ENCODE data around the gene TEAD1.

Gene TEAD1

DNA sequence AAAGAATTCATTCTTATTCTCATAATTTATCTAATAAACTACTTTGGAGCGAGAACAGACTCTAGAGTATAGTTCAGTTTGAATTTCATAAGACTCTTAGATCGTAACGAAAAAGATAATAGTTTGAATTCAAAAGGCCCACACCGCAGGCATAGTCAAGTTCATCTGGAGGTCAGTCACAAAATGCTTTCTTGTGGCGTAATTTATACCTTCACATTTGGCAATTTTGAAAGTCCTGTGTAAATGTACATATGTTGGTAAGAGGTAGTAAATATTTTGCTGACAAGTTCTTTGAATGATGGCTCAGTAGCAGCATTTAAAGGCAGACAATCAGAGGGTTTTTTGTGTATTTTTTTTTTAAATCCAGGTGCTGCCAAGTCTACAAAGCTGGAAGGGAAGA is 88.1 kb downstream of the TEAD1 start:
- Mint-ChIP-seq H3K4me1 (ENCODE audit: low read depth) (no peaks in the 10 kb centered on the region), H3K9me3 (no peaks in the 10 kb centered on the region), H3K4me3 (no peak overlapping the region), H3K27me3 (peaks cover 13% of the 10 kb centered on the region), H3K36me3 (ENCODE audit: low read depth) (no peaks in the 10 kb centered on the region), H3K27ac (no peak overlapping the region)

DNA sequence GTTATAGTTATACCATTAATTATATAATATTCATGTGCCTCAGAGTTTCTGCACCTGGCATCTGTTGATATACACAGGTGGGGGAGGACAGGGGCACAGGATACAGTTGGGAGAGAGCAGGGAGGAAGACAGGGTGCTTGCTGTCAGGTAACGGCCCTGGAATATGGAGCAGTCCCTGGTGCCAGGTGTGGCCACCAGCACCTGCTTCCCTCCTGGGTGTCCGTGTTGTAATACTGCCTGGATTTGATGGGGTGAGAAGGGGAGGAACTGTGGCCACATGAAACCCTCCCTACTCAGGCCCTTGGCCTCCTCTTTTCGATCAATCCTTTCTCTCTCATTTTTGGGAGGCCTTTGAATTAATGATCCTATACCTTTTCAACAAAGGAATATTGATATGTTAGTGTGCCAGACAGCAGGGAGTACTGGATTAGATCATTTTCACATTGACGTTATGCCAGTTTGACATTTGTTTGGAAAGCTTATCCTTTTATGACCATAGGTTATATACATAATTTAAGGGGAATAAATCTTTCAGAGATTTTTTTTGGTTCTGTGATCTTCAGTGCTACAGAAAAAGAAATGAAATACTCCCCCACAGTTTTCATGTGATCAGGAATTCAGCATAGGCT is 88.6 kb downstream of the TEAD1 start:
- no peak overlapping the region for H3K4me3 Mint-ChIP-seq
- peaks cover 13% of the 10 kb centered on the region for H3K27me3 Mint-ChIP-seq
- no peak overlapping the region for H3K27ac Mint-ChIP-seq

DNA sequence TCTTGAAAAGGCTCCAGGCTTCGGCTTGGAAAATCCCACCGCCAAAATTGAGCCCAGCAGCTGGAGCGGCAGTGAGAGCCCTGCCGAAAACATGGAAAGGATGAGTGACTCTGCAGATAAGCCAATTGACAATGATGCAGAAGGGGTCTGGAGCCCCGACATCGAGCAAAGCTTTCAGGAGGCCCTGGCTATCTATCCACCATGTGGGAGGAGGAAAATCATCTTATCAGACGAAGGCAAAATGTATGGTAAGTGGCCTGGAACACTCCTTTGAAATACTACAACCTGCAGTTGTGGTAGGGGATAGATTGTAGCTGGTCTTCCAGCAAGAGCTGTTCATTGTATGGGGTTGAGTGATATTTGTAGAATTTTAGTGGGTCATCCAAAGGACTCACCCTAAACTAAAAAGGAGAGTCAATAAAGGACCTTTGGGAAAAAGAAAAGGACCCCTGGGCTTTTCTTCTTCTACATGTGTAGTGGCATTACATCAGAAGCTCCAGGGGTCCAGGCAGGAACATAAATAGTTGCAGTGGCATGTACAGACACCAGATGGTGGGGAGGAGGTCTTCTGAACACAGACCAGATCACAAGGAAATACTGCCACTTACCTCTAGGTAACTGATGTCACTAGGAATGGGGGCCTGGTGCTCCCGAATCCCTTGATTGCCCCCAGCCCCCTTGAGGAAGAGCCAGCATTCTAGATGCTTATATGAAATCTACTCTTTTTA is 90.1 kb downstream of the TEAD1 start:
- Mint-ChIP-seq H3K36me3 (ENCODE audit: low read depth) (no peaks in the 10 kb centered on the region), H3K4me3 (no peak overlapping the region), H3K27ac (no peak overlapping the region), H3K4me1 (ENCODE audit: low read depth) (no peaks in the 10 kb centered on the region), H3K27me3 (peaks cover 10% of the 10 kb centered on the region), H3K9me3 (no peaks in the 10 kb centered on the region)

More for the DNA sequence above, 88.6 kb downstream of the TEAD1 start:
- Mint-ChIP-seq H3K36me3 (ENCODE audit: low read depth) (no peaks in the 10 kb centered on the region), H3K4me1 (ENCODE audit: low read depth) (no peaks in the 10 kb centered on the region), H3K9me3 (no peaks in the 10 kb centered on the region)

DNA sequence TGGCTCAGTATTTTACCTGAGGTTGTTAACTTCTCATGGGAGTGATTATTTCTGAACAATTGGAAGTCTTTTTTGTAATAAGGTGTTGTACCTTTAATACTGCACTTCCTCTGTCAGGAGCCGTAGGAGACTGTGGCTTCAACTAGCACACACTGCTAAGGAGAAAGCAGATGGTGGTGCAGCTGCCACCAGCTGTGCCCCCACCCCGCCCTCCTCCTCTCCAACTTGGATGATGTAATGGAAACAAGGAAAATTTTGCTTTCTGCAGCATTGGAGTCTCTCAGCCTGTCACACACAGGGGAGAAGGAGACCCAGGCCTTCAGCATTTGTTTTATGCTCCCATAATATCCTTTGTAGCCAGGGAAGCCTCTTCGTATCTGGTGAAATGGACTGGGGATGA is 91.2 kb downstream of the TEAD1 start:
- Mint-ChIP-seq H3K27me3 (peaks cover 9% of the 10 kb centered on the region), H3K4me3 (no peak overlapping the region), H3K9me3 (no peaks in the 10 kb centered on the region), H3K36me3 (ENCODE audit: low read depth) (no peaks in the 10 kb centered on the region), H3K4me1 (ENCODE audit: low read depth) (no peaks in the 10 kb centered on the region), H3K27ac (no peak overlapping the region)

- H3K4me3 Mint-ChIP-seq: no peak overlapping the region
- no peak overlapping the region for H3K27ac Mint-ChIP-seq
- H3K36me3 Mint-ChIP-seq (ENCODE audit: low read depth): no peaks in the 10 kb centered on the region
- H3K9me3 Mint-ChIP-seq: no peaks in the 10 kb centered on the region
- peaks cover 9% of the 10 kb centered on the region for H3K27me3 Mint-ChIP-seq
- no peaks in the 10 kb centered on the region for H3K4me1 Mint-ChIP-seq (ENCODE audit: low read depth)
Measured at GRCh38 chr11:12767027-12767426, 92.8 kb downstream of the TEAD1 start.

DNA sequence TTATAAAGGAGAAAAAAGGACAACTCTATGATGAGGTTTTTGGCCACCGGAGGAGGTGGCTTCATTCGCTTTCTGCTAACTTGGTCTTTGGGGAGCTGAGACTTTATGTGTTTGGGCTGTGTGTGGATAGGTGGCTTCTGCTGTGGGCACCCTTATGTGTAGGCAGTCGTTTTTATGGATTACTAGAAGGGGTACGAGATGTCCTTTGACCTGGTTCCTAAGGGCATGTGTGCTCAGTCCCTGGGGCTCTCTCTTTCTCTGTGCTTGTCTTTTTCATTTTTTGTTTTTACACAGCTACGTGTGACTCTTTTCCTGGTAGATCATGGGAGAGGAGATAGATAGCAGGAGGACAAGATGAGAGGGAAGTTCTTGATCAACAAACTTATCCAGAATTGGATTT is 93.4 kb downstream of the TEAD1 start:
- H3K4me1 Mint-ChIP-seq (ENCODE audit: low read depth): no peaks in the 10 kb centered on the region
- H3K4me3 Mint-ChIP-seq: no peak overlapping the region
- no peaks in the 10 kb centered on the region for H3K9me3 Mint-ChIP-seq
- H3K27me3 Mint-ChIP-seq: peaks cover 9% of the 10 kb centered on the region
- no peaks in the 10 kb centered on the region for H3K36me3 Mint-ChIP-seq (ENCODE audit: low read depth)
- no peak overlapping the region for H3K27ac Mint-ChIP-seq

DNA sequence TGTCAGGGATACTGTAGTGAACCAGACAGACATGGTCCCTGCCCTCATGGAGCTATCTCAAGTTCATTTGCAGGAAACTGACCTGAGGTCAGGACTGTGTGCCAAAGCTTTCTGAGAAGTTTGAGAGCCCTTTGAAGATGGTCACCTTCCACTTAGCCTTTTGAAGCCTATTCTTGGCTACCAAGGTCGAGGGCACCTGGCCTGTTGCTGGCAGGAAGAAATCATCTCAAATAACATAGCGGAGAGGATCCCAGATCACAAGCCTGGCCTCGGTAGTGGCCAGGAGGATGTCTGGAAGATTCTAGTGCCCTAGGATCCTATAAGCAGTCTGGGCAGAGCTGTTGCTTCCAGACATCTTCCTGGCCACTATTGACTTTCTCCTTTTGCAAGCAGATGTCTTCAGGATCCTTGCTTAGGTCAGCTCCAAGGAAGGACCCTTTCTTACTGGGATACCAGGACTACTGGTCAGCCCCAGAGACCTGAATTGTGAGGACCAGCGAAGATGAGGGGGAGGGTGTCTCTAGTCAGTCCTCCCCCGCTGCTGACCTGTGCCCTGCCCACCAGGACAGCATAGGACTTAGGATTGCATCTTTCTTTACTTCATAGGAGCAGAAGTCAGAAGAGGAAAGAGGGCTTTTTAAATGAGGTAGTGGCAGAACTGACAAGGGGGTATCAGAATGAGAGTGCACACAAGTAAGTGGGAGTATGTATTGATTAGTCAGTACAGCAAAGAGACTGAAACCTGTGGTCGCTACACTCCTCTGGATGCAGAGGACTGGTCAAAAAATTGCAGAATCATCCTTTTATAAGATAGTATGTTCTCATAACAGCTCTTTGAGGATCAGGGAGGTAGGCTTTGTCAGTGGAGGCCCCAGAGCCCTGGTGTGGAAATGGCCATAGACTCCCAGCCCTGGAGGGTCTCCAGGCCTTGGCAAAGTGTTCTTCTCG is 94.8 kb downstream of the TEAD1 start:
- Mint-ChIP-seq H3K36me3 (ENCODE audit: low read depth) (no peaks in the 10 kb centered on the region), H3K4me1 (ENCODE audit: low read depth) (no peaks in the 10 kb centered on the region), H3K27ac (no peak overlapping the region), H3K27me3 (peaks cover 9% of the 10 kb centered on the region), H3K4me3 (no peak overlapping the region), H3K9me3 (no peaks in the 10 kb centered on the region)

GRCh38 chr11:12769834-12770345 is 95.7 kb downstream of the TEAD1 start:
- Mint-ChIP-seq H3K27me3 (peaks cover 6% of the 10 kb centered on the region), H3K9me3 (no peaks in the 10 kb centered on the region), H3K4me3 (no peak overlapping the region), H3K27ac (no peak overlapping the region), H3K36me3 (ENCODE audit: low read depth) (no peaks in the 10 kb centered on the region), H3K4me1 (ENCODE audit: low read depth) (no peaks in the 10 kb centered on the region)

- Mint-ChIP-seq H3K4me3 (no peak overlapping the region), H3K27me3 (peaks cover 6% of the 10 kb centered on the region), H3K4me1 (ENCODE audit: low read depth) (no peaks in the 10 kb centered on the region), H3K9me3 (no peaks in the 10 kb centered on the region), H3K27ac (no peak overlapping the region), H3K36me3 (ENCODE audit: low read depth) (no peaks in the 10 kb centered on the region)
Measured at GRCh38 chr11:12770435-12770834, 96.2 kb downstream of the TEAD1 start.

DNA sequence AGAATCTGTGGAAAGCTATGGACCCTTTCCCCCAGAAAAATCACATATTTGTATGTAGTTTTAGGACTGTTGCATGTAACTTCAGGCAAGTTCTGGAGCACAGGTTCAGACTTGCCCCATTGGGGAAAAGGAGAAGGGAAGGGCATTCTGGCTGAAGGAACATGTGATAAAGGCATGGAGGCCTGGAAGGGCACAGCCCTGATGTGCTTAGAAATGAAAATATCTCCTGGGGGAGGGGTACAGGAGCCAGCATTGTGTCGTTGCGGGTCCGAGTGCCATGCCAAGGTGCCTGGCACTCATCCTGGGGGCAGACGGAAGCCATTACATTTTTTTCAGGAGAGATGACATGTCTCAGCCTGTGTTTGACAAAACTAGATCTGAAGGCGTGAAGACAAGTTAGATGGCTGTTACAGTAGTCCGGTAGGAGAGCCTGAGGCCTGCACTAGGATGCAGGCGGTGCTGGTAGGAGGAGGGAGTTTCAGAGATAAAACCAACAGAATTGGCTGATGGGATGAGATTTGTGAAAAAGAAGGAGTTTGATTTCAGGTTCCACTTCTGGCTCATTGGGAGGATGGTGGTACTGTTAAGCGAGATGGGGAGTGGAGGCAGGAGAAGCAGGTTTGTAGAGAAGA is 96.9 kb downstream of the TEAD1 start:
- Mint-ChIP-seq H3K36me3 (ENCODE audit: low read depth) (no peaks in the 10 kb centered on the region), H3K27ac (no peak overlapping the region), H3K4me1 (ENCODE audit: low read depth) (no peaks in the 10 kb centered on the region), H3K27me3 (peaks cover 6% of the 10 kb centered on the region), H3K4me3 (no peak overlapping the region), H3K9me3 (no peaks in the 10 kb centered on the region)

- Mint-ChIP-seq H3K4me3 (no peak overlapping the region), H3K9me3 (no peaks in the 10 kb centered on the region), H3K36me3 (ENCODE audit: low read depth) (no peaks in the 10 kb centered on the region), H3K27ac (no peak overlapping the region), H3K4me1 (ENCODE audit: low read depth) (no peaks in the 10 kb centered on the region), H3K27me3 (peaks cover 6% of the 10 kb centered on the region)
Measured at GRCh38 chr11:12771875-12772274, 97.7 kb downstream of the TEAD1 start.

- Mint-ChIP-seq H3K36me3 (ENCODE audit: low read depth) (no peaks in the 10 kb centered on the region), H3K4me1 (ENCODE audit: low read depth) (no peaks in the 10 kb centered on the region), H3K27ac (no peak overlapping the region), H3K27me3 (peaks cover 7% of the 10 kb centered on the region), H3K4me3 (no peak overlapping the region), H3K9me3 (no peaks in the 10 kb centered on the region)
Measured at GRCh38 chr11:12772324-12772723, 98.1 kb downstream of the TEAD1 start.

DNA sequence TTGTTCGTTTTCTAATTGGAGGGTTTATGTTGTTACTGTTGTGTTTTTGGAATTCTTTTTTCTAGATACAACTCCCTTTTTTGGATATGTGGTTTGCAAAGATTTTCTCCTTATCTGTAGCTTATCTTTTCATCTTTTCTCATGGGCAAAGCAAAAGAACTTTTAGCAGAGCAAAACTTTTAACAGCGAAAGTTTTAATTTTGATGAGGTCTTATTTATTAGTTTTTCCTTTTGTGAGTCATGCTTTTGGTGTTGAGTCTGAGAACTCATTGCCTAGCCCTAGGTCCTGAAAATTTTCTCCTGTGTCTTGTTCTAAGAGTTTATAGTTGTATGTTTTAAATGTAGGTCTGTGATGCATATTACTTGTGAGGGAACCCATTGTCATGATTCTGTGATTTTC is 99.4 kb downstream of the TEAD1 start:
- H3K36me3 Mint-ChIP-seq (ENCODE audit: low read depth): no peaks in the 10 kb centered on the region
- H3K4me1 Mint-ChIP-seq (ENCODE audit: low read depth): no peaks in the 10 kb centered on the region
- H3K27me3 Mint-ChIP-seq: peaks cover 11% of the 10 kb centered on the region
- no peaks in the 10 kb centered on the region for H3K9me3 Mint-ChIP-seq
- no peak overlapping the region for H3K4me3 Mint-ChIP-seq
- H3K27ac Mint-ChIP-seq: no peak overlapping the region

DNA sequence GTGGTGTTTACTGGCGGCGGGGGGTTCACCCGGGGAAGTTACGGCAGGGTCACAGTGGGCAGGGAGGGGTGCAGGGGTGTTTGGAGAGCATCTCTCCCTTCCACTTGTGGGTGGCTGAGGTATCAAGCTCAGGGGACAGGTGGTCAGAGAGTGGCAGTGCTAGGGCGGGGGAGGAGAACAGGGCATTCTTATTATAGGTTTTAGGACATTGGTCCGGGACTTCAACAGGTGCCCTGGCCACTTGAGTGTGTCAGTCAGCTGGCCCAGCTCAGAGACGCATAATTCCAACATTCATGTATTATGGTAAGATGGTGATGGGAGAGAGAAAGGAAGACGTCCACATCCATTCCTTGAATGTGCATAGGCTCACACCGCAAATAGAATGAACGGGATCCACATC is 101.7 kb downstream of the TEAD1 start:
- Mint-ChIP-seq H3K36me3 (ENCODE audit: low read depth) (no peaks in the 10 kb centered on the region), H3K4me1 (ENCODE audit: low read depth) (no peaks in the 10 kb centered on the region), H3K9me3 (no peaks in the 10 kb centered on the region), H3K27me3 (peaks cover 21% of the 10 kb centered on the region), H3K4me3 (no peak overlapping the region), H3K27ac (no peak overlapping the region)
